Liver (tissue), 9 donors: Measurements from ENCODE around the gene TRIM25. TPM values are rescaled to one million over a fixed set of nuclear protein-coding genes. Genes with fewer than 3 reads are reported as not detected.

Source experiments
- DNase-seq: peaks from one replicate; pipeline ENCODE4 v3.0.0-alpha.2; 2017; ENCODE audit warnings: low spot score
- H3K27ac ChIP-seq, 2 donors: one replicate each; pipeline ENCODE4 v1.7.0; 2013; ENCODE audit warnings: inconsistent platforms in 2 of 2, low read length in 2 of 2, control low read depth in 1 of 2, low read depth in 1 of 2, mild to moderate bottlenecking in 1 of 2
- H3K27me3 ChIP-seq, 4 donors: one replicate each; pipeline versions ENCODE4 v1.6.1 to v1.7.0; 2013; ENCODE audit warnings: low read length in 3 of 4, inconsistent platforms in 1 of 4, mild to moderate bottlenecking in 1 of 4, moderate library complexity in 1 of 4; ENCODE audit not compliant: control insufficient read depth in 4 of 4, insufficient read depth in 4 of 4
- H3K36me3 ChIP-seq, 4 donors: one replicate each; pipeline versions ENCODE4 v1.6.1 to v1.7.0; 2013; ENCODE audit warnings: low read length in 3 of 4, mild to moderate bottlenecking in 3 of 4, low read depth in 1 of 4, moderate library complexity in 1 of 4; ENCODE audit not compliant: control insufficient read depth in 4 of 4, insufficient read depth in 3 of 4
- H3K4me1 ChIP-seq, 4 donors: one replicate each; pipeline versions ENCODE4 v1.6.1 to v1.7.0; 2013; ENCODE audit warnings: low read length in 3 of 4, mild to moderate bottlenecking in 3 of 4, moderate library complexity in 1 of 4; ENCODE audit not compliant: control insufficient read depth in 4 of 4, insufficient read depth in 4 of 4
- H3K4me3 ChIP-seq, 3 donors: one replicate each; pipeline versions ENCODE4 v1.6.1 to v1.7.0; 2013; ENCODE audit warnings: low read length in 3 of 3, control low read depth in 1 of 3, low read depth in 1 of 3, mild to moderate bottlenecking in 1 of 3
- H3K9ac ChIP-seq, 2 donors: one replicate each; pipeline ENCODE4 v1.7.0; 2013; ENCODE audit warnings: low read length in 2 of 2, mild to moderate bottlenecking in 2 of 2, moderate library complexity in 2 of 2, control low read depth in 1 of 2, low read depth in 1 of 2
- H3K9me3 ChIP-seq, 4 donors: one replicate each; pipeline versions ENCODE4 v1.6.1 to v1.7.0; 2013; ENCODE audit warnings: low read length in 3 of 4; ENCODE audit not compliant: control insufficient read depth in 4 of 4
- EGR1 ChIP-seq, 2 donors: IDR thresholded peaks; 2 replicates each; pipeline ENCODE4 v1.6.1; 2016 to 2018; ENCODE audit warnings: antibody characterized with exemption in 2 of 2, low read depth in 2 of 2
- FOXA1 ChIP-seq: IDR thresholded peaks from 2 replicates; pipeline ENCODE4 v1.6.1; 2016; ENCODE audit warnings: antibody characterized with exemption
- FOXA2 ChIP-seq: IDR thresholded peaks from 2 replicates; pipeline ENCODE4 v1.6.1; 2016; ENCODE audit warnings: antibody characterized with exemption
- HNF4A ChIP-seq, 2 donors: conservative IDR thresholded peaks; 2 replicates each; pipeline ENCODE4 v1.6.1; 2016; ENCODE audit warnings: antibody characterized with exemption in 2 of 2, mild to moderate bottlenecking in 2 of 2
- HNF4G ChIP-seq: IDR thresholded peaks from 2 replicates; pipeline ENCODE4 v1.6.1; 2016; ENCODE audit warnings: antibody characterized with exemption
- JUND ChIP-seq, 2 donors: IDR thresholded peaks; 2 replicates each; pipeline ENCODE4 v1.6.1; 2016; ENCODE audit warnings: antibody characterized with exemption in 2 of 2
- MAX ChIP-seq: IDR thresholded peaks from 2 replicates; pipeline ENCODE4 v1.6.1; 2016; ENCODE audit warnings: antibody characterized with exemption
- NR2F2 ChIP-seq: IDR thresholded peaks from 2 replicates; pipeline ENCODE4 v1.6.1; 2016; ENCODE audit warnings: antibody characterized with exemption
- RAD21 ChIP-seq, 2 donors: IDR thresholded peaks; 2 replicates each; pipeline ENCODE4 v1.6.1; 2016; ENCODE audit warnings: antibody characterized with exemption in 2 of 2, mild to moderate bottlenecking in 2 of 2
- RXRA ChIP-seq, 2 donors: IDR thresholded peaks; 2 replicates each; pipeline ENCODE4 v1.6.1; 2017 to 2018; ENCODE audit warnings: antibody characterized with exemption in 2 of 2, mild to moderate bottlenecking in 1 of 2
- SP1 ChIP-seq: IDR thresholded peaks from 2 replicates; pipeline ENCODE4 v1.6.1; 2018; ENCODE audit warnings: antibody characterized with exemption, mild to moderate bottlenecking
- TAF1 ChIP-seq: conservative IDR thresholded peaks from 2 replicates; pipeline ENCODE4 v1.6.1; 2016; ENCODE audit warnings: antibody characterized with exemption, mild to moderate bottlenecking
- ZBTB33 ChIP-seq: IDR thresholded peaks from 2 replicates; pipeline ENCODE4 v1.6.1; 2016; ENCODE audit warnings: antibody characterized with exemption
- WGBS: extraction: QIAGEN DNeasy Blood & Tissue Kit; methylation state at CpG from one replicate; pipeline ENCODE4 v1.1.7; 2013; 5-methylcytosine and 5-hydroxymethylcytosine counted together
- polyA plus RNA-seq, 2 donors: library from polyadenylated mRNA; stranded (reverse) in 1 of 2; unstranded in 1 of 2; fragments of 200-250 nt in 1 of 2; fragments of >200 nt in 1 of 2; fragmentation: Nextera tagmentation in 1 of 2; extraction: Ambion mirVana in 1 of 2; gene quantifications; one replicate each; pipeline versions ENCODE4 v1.2.1 to v1.2.3, GENCODE V29; 2013 to 2015
- total RNA-seq, 2 donors: library from RNA; depleted of rRNA; stranded (reverse); fragments of >200 nt; gene quantifications; one replicate each; pipeline ENCODE4 v1.2.3, GENCODE V29; 2014
- TF ChIP-seq, protein P1 (sequence below): fragments of 150-350 bp; IDR thresholded peaks from 2 replicates; pipeline ENCODE4 v1.5.1; 2017; ENCODE audit warnings: improper control_type of control experiment, low read depth, low read length; ENCODE audit not compliant: missing input control
- TF ChIP-seq, protein P2 (sequence below): IDR thresholded peaks from 2 replicates; pipeline ENCODE4 v1.6.1; 2016; ENCODE audit warnings: antibody characterized with exemption
- TF ChIP-seq, protein P3 (sequence below): IDR thresholded peaks from 2 replicates; pipeline ENCODE4 v1.6.1; 2016; ENCODE audit warnings: antibody characterized with exemption, mild to moderate bottlenecking
- donor health status: healthy.
- donor health status: healthy.
- donor health status: healthy.
- donor health status: healthy.
- donor health status: healthy.

Gene TRIM25
- total and polyA plus RNA-seq, 4 donors, result 10.8 to 64.5 (median 15.6) TPM

DNA sequence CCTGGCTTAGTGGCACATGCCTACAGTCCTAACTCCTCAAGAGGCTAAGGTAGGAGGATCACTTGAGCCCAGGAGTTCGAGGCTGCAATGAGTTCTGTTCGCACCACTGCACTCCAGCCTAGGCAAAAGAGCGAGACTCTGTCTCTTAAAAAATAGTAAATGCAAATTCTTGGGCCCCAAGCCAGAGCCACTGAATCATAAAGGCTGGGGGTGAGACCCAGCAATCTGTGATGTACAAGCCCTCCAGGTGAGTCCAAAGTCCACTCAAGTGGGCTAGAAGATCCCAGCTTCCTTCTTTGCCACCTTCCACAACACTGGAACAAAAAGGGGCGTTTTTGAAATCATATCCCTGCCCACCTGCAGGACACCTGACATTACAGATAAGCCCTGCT is 16.9 kb downstream of the TRIM25 start:
- no peak overlapping the region for H3K27ac ChIP-seq
- WGBS, result 80% methylated on average over 4 of the region's 4 CpGs
- DNase-seq, result no peak

More for the DNA sequence above, 16.9 kb downstream of the TRIM25 start:
- Histone ChIP-seq H3K4me1 (peaks cover 0 to 16% (median 0%) of the 10 kb centered on the region in 4 donors), H3K9me3 (no peaks in the 10 kb centered on the region), H3K36me3 (peaks cover 37 to 87% (median 71%) of the 10 kb centered on the region in 4 donors), H3K4me3 (no peak overlapping the region), H3K27me3 (no peaks in the 10 kb centered on the region), H3K9ac (no peak overlapping the region)
- no peak for TF ChIP-seq FOXA1
- TF ChIP-seq, protein P1, sequence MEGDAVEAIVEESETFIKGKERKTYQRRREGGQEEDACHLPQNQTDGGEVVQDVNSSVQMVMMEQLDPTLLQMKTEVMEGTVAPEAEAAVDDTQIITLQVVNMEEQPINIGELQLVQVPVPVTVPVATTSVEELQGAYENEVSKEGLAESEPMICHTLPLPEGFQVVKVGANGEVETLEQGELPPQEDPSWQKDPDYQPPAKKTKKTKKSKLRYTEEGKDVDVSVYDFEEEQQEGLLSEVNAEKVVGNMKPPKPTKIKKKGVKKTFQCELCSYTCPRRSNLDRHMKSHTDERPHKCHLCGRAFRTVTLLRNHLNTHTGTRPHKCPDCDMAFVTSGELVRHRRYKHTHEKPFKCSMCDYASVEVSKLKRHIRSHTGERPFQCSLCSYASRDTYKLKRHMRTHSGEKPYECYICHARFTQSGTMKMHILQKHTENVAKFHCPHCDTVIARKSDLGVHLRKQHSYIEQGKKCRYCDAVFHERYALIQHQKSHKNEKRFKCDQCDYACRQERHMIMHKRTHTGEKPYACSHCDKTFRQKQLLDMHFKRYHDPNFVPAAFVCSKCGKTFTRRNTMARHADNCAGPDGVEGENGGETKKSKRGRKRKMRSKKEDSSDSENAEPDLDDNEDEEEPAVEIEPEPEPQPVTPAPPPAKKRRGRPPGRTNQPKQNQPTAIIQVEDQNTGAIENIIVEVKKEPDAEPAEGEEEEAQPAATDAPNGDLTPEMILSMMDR, result no peak
- no peak for TF ChIP-seq HNF4A (conservative IDR thresholded peaks at IDR 0.05)
- no peak for TF ChIP-seq JUND (IDR thresholded peaks at IDR 0.05)
- TF ChIP-seq HNF4G, result no peak
- TF ChIP-seq ZBTB33, result no peak
- no peak for TF ChIP-seq FOXA2
- no peak for TF ChIP-seq SP1
- TF ChIP-seq TAF1, result no peak
- TF ChIP-seq, protein P2, sequence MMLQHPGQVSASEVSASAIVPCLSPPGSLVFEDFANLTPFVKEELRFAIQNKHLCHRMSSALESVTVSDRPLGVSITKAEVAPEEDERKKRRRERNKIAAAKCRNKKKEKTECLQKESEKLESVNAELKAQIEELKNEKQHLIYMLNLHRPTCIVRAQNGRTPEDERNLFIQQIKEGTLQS, result no peak
- no peak for TF ChIP-seq RAD21 (IDR thresholded peaks at IDR 0.05)
- TF ChIP-seq EGR1 (IDR thresholded peaks at IDR 0.05; ENCODE audit: low read depth in 2 of 2), result no peak
- no peak for TF ChIP-seq MAX
- TF ChIP-seq, protein P3, sequence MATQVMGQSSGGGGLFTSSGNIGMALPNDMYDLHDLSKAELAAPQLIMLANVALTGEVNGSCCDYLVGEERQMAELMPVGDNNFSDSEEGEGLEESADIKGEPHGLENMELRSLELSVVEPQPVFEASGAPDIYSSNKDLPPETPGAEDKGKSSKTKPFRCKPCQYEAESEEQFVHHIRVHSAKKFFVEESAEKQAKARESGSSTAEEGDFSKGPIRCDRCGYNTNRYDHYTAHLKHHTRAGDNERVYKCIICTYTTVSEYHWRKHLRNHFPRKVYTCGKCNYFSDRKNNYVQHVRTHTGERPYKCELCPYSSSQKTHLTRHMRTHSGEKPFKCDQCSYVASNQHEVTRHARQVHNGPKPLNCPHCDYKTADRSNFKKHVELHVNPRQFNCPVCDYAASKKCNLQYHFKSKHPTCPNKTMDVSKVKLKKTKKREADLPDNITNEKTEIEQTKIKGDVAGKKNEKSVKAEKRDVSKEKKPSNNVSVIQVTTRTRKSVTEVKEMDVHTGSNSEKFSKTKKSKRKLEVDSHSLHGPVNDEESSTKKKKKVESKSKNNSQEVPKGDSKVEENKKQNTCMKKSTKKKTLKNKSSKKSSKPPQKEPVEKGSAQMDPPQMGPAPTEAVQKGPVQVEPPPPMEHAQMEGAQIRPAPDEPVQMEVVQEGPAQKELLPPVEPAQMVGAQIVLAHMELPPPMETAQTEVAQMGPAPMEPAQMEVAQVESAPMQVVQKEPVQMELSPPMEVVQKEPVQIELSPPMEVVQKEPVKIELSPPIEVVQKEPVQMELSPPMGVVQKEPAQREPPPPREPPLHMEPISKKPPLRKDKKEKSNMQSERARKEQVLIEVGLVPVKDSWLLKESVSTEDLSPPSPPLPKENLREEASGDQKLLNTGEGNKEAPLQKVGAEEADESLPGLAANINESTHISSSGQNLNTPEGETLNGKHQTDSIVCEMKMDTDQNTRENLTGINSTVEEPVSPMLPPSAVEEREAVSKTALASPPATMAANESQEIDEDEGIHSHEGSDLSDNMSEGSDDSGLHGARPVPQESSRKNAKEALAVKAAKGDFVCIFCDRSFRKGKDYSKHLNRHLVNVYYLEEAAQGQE, result no peak
- no peak for TF ChIP-seq RXRA (IDR thresholded peaks at IDR 0.05)
- no peak for TF ChIP-seq NR2F2
